NCI-H2029 (cell line): Measurements from ENCODE around the gene PCLAF.
A peak's percentile ranks its signal among the peaks of the same experiment; 100 is the strongest.
"Not testable (repeated sequence)": the region's sequence is repeated elsewhere in the genome, so short reads cannot be mapped to it uniquely, and the experiment has no call there.

Experiments used
- DNase-seq: peaks from one replicate; lab custom pipeline; 2025; lab: John Stamatoyannopoulos, UW

The PCLAF gene

GRCh38 chr15:64381000-64381751 is at the start of gene PCLAF:
PCLAF (minus strand) TSS chr15:64381441; CDS start chr15:64381371, 70 bp downstream.
- peak; percentile 81 for DNase-seq

GRCh38 chr15:64430000-64430735 is 48.9 kb upstream of the PCLAF start:
- DNase-seq = no peak

GRCh38 chr15:64429448-64429847 is 48.2 kb upstream of the PCLAF start:
- no peak for DNase-seq

- no peak for DNase-seq
Measured at GRCh38 chr15:64426845-64427465, 45.7 kb upstream of the PCLAF start.

- no peak for DNase-seq
Measured at GRCh38 chr15:64425221-64425620, 44.0 kb upstream of the PCLAF start.

- no peak for DNase-seq
Measured at GRCh38 chr15:64423970-64424369, 42.7 kb upstream of the PCLAF start.

- DNase-seq = no peak
Measured at GRCh38 chr15:64422697-64423096, 41.5 kb upstream of the PCLAF start.

- DNase-seq = no peak
Measured at GRCh38 chr15:64412216-64412615, 31.0 kb upstream of the PCLAF start.

GRCh38 chr15:64400583-64400982 is 19.3 kb upstream of the PCLAF start:
- DNase-seq = no peak

- DNase-seq = no peak
Measured at GRCh38 chr15:64398575-64398974, 17.3 kb upstream of the PCLAF start.

GRCh38 chr15:64396789-64397188 is 15.5 kb upstream of the PCLAF start:
- no peak for DNase-seq

GRCh38 chr15:64392471-64392870 is 11.2 kb upstream of the PCLAF start:
- not testable (repeated sequence) for DNase-seq

- no peak for DNase-seq
Measured at GRCh38 chr15:64389036-64389435, 7.8 kb upstream of the PCLAF start.

- DNase-seq = peak; percentile 78
Measured at GRCh38 chr15:64387562-64388168, 6.4 kb upstream of the PCLAF start, which contains the start of gene TRIP4. TRIP4 (plus strand) TSS chr15:64387836; CDS start chr15:64387864, 28 bp downstream.

GRCh38 chr15:64386291-64386690 is 5.0 kb upstream of the PCLAF start:
- DNase-seq = no peak

- no peak for DNase-seq
Measured at GRCh38 chr15:64383760-64384159, 2.5 kb upstream of the PCLAF start.

- DNase-seq = not testable (repeated sequence)
Measured at GRCh38 chr15:64380130-64380870, 941 bp downstream of the PCLAF start.

- no peak for DNase-seq
Measured at GRCh38 chr15:64379216-64379960, 1.9 kb downstream of the PCLAF start.

- DNase-seq = no peak
Measured at GRCh38 chr15:64373360-64373759, 7.9 kb downstream of the PCLAF start.

- not testable (repeated sequence) for DNase-seq
Measured at GRCh38 chr15:64371383-64371782, 9.9 kb downstream of the PCLAF start.

GRCh38 chr15:64369078-64369607 is 12.1 kb downstream of the PCLAF start:
- DNase-seq = no peak
